ENCODE measurements around the gene MYOT.

DNA sequence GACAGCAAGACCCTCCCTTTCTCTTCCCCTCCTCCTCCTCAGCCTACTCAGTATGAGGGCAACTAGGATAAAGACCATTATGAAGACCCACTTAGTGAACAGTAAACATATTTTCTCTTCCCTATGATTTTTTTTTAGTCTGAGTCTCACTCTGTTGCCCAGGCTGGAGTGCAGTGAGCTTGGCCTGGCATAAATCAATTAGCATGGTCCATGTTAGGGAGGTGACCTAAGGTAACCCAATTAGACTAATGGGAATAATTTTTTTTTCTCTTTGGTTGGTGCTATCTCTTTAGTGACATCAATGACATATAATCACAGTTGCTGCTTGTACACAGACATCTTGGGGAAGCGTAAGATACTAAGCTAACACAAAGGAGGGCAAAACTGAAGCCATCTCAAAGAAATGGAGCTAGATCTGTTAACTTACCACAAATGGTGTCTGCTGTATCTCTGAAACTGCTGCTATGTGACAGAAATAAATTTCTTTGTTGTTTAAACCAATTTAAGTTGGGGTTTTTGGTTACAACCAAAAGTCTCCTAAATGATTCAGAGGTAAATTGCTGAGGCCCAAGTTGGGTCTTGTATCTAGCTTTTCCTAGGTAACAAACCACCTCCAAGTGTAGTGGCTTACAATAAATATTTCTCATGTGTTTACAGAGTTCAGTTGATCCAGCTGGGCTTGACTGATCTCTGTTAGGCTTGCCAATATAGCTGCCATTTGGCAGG lies 34.9 kb downstream of the MYOT start:
- TF ChIP-seq EZH2 (IDR thresholded peaks at IDR 0.05) (no peak), POLR2AphosphoS5 (IDR thresholded peaks at IDR 0.05; ENCODE audit: borderline replicate concordance, low read depth, low read length) (no peak), FOXP2 (optimal IDR thresholded peaks at IDR 0.05; ENCODE audit: control extremely low read depth, extremely low read length, insufficient read depth) (no peak)
